PC-3 (cell line): Measurements from ENCODE around the gene MGLL.

Experiments used
- EZH2 ChIP-seq: fragments of 300-600 bp; sonication (generic); IDR thresholded peaks from one replicate; pipeline ENCODE4 v1.6.1; 2017; ENCODE audit warnings: antibody characterized with exemption, mild to moderate bottlenecking, low read length; ENCODE audit not compliant: unreplicated experiment
- EZH2phosphoT487 ChIP-seq: fragments of 300-600 bp; sonication (generic); IDR thresholded peaks from 2 replicates; pipeline ENCODE4 v1.6.1; 2018; ENCODE audit warnings: mild to moderate bottlenecking, antibody characterized with exemption, low read length, borderline replicate concordance
- TF ChIP-seq, protein P1 (sequence below): fragments of 300-600 bp; sonication (generic); conservative IDR thresholded peaks from 2 replicates; pipeline ENCODE4 v1.5.1; 2017; ENCODE audit warnings: antibody characterized with exemption, low read depth, mild to moderate bottlenecking, low read length

DNA sequence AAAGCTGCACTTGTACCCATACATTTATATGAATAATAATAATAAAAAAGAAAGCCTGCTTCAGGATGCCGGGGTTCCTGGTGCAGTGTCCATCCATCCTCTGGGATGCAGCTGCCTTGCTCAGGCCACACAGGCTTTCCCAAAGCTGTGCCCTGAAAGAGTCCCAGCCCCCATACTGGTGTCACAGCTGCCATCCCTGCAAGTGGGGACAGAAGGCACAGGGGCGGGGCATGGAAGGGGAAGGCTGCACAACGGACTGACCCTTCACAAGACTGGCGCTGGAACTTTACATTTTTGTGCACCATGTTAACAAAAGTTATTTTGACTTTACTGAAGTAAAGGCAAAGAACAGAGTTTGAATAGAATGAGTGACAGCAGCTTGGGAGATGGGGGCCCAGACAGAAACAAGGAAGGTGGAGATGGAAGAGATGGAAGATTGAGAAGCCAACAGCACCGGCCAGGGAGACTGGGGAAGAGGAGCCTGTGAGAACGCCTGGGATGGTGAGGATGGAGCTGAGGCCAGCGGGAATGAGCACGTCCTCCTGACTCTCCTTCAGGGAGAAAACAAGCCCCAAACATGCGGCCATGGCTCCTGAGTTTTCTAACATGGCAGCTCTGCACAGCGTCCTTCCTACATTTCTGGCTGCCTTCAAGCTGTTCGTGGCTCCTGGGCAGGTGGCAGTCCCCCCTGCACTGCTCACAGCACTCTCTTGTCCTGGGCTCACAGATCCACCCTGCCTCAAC is 76.5 kb downstream of the MGLL start:
- TF ChIP-seq, protein P1, sequence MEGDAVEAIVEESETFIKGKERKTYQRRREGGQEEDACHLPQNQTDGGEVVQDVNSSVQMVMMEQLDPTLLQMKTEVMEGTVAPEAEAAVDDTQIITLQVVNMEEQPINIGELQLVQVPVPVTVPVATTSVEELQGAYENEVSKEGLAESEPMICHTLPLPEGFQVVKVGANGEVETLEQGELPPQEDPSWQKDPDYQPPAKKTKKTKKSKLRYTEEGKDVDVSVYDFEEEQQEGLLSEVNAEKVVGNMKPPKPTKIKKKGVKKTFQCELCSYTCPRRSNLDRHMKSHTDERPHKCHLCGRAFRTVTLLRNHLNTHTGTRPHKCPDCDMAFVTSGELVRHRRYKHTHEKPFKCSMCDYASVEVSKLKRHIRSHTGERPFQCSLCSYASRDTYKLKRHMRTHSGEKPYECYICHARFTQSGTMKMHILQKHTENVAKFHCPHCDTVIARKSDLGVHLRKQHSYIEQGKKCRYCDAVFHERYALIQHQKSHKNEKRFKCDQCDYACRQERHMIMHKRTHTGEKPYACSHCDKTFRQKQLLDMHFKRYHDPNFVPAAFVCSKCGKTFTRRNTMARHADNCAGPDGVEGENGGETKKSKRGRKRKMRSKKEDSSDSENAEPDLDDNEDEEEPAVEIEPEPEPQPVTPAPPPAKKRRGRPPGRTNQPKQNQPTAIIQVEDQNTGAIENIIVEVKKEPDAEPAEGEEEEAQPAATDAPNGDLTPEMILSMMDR, result no peak
- TF ChIP-seq EZH2phosphoT487 (no peak), EZH2 (no peak)
